Measurements from ENCODE around the gene NINJ2.

The NINJ2 gene

DNA sequence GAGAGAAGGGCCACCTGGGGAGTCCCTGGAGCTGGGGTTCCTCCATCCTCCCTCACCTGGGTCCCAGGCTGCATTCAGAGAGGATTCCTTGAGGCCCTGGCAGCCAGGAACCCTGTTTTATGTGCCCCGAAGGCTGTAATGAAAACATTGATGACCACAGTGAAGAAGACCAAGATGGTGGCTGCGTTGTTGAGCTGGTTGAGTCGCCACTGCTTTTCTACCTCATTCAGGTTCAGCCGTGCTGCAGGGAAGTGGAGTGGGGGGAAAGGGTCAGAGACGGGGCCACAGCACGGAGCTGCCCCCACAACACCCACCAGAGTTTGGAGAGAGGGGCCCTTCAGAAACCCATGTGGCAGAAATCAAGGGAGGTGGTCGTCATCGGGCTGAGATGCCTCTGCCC is 98.1 kb downstream of the NINJ2 start:
- no peak overlapping the region for H3K27ac ChIP-seq (ENCODE audit: low read depth, low read length, severe bottlenecking)
- H3K4me3 ChIP-seq (ENCODE audit: extremely low read depth, insufficient read depth, low read length, poor library complexity, severe bottlenecking) = no peak overlapping the region
- H3K36me3 ChIP-seq (ENCODE audit: control insufficient read depth, insufficient read depth, low read length) = no peaks in the 10 kb centered on the region
- no peaks in the 10 kb centered on the region for H3K4me1 ChIP-seq (ENCODE audit: control insufficient read depth, insufficient read depth, low read length, poor library complexity, severe bottlenecking)
- WGBS, 2 experiments (ENCODE audit: insufficient coverage in 2 of 2) = 95 to 98% methylated on average over 5 to 6 of the region's 8 CpGs
- H3K9me3 ChIP-seq (ENCODE audit: control insufficient read depth, low read length) = no peaks in the 10 kb centered on the region

DNA sequence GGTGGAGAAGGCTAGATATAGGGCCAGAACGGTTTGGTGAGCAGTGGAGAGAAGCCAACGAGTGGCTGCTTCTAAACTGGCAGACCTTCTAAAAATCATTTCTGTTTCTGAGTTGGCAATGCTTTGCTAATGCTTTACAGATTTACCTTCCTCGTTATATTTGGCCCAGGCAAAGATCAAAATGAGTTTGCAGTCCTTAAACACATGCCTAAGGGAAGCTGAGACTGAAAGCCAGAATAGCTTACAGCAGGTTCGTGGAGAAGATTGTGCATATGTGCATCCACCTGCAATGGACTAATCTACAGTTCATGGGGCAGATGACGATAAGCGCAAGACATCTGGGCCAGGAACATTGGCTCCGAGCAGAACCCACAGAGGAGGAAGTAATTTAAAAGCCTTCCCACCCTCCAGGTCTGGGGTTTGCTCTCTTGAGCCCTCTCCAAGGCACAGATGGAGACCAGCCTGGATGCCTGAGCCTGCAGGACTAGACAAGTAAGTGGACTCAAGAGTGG is 99.4 kb downstream of the NINJ2 start:
- H3K4me3 ChIP-seq (ENCODE audit: extremely low read depth, insufficient read depth, low read length, poor library complexity, severe bottlenecking) = no peak overlapping the region
- H3K36me3 ChIP-seq (ENCODE audit: control insufficient read depth, insufficient read depth, low read length) = peaks cover 4% of the 10 kb centered on the region
- 91 to 93% methylated on average over 7 of the region's 7 CpGs for WGBS, 2 experiments (ENCODE audit: insufficient coverage in 2 of 2)
- H3K27ac ChIP-seq (ENCODE audit: low read depth, low read length, severe bottlenecking) = no peak overlapping the region
- H3K9me3 ChIP-seq (ENCODE audit: control insufficient read depth, low read length) = no peaks in the 10 kb centered on the region
- H3K4me1 ChIP-seq (ENCODE audit: control insufficient read depth, insufficient read depth, low read length, poor library complexity, severe bottlenecking) = no peaks in the 10 kb centered on the region

- no peak overlapping the region for H3K27ac ChIP-seq (ENCODE audit: low read depth, low read length, severe bottlenecking)
- H3K36me3 ChIP-seq (ENCODE audit: control insufficient read depth, insufficient read depth, low read length) = peaks cover 4% of the 10 kb centered on the region
- no peaks in the 10 kb centered on the region for H3K4me1 ChIP-seq (ENCODE audit: control insufficient read depth, insufficient read depth, low read length, poor library complexity, severe bottlenecking)
- H3K9me3 ChIP-seq (ENCODE audit: control insufficient read depth, low read length) = no peaks in the 10 kb centered on the region
- whole genome bisulfite sequencing, 2 experiments (ENCODE audit: insufficient coverage in 2 of 2) = 80 to 97% methylated on average over 2 to 3 of the region's 8 CpGs
- H3K4me3 ChIP-seq (ENCODE audit: extremely low read depth, insufficient read depth, low read length, poor library complexity, severe bottlenecking) = no peak overlapping the region
Observed at GRCh38 chr12:563250-563781, 99.9 kb downstream of the NINJ2 start.

DNA sequence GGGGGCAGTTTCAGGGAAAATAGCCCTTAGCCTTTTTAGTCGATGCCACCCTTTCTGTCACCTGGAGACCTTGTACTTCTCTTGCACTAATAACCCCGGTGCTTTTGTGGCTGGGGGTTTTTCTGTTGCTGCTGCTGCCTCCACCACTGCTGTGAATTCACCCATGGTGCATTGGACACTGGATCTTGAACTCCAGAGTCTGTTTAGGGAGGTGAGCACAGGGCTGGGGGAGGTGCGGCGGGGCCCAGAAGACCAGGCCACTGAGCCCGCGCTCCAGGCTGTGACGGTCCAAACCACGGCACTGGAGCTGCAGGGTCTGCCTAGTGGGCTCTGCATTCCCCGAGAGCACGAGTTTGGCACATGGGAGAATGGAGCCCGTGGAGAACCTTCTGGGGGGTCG is 100.6 kb downstream of the NINJ2 start:
- H3K4me3 ChIP-seq (ENCODE audit: extremely low read depth, insufficient read depth, low read length, poor library complexity, severe bottlenecking) = no peak overlapping the region
- no peaks in the 10 kb centered on the region for H3K9me3 ChIP-seq (ENCODE audit: control insufficient read depth, low read length)
- WGBS, 2 experiments (ENCODE audit: insufficient coverage in 2 of 2) = 86 to 93% methylated on average over 9 to 11 of the region's 12 CpGs
- no peak overlapping the region for H3K27ac ChIP-seq (ENCODE audit: low read depth, low read length, severe bottlenecking)
- no peaks in the 10 kb centered on the region for H3K4me1 ChIP-seq (ENCODE audit: control insufficient read depth, insufficient read depth, low read length, poor library complexity, severe bottlenecking)
- H3K36me3 ChIP-seq (ENCODE audit: control insufficient read depth, insufficient read depth, low read length) = peaks cover 4% of the 10 kb centered on the region

DNA sequence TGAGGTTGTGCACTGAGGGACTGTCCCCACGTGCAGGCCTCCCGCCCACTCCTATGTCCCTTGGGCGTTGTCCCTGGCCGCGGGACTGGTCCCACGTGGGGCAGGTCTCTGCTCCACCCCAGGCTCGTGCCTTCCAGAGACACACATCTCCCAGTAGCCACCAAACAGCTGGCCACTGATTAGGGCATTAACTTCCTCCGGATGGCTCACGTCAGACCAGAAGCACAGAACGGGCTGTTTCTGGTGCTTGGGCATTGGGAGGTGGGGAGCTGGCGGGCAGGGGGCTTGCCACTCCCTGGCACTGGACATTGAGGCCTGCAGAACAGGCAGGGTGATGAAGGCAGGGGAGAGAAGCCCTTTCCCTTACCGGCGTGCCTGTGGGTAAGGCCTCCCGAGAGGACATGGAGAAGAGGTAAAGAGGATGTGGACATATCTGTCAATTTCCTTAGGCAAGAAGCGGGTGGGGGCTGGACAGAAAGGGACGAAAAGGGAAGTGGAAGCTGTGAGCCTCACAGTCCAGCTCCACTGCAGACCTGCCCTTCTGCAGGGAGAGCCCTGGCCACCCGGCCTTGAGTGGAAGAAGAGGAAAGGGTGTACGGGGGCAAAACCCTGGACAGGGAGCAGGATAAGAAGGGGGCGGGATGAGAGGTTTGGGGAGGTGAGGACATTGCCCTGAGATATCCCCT is 101.2 kb downstream of the NINJ2 start:
- 86 to 88% methylated on average over 17 to 19 of the region's 19 CpGs for WGBS, 2 experiments (ENCODE audit: insufficient coverage in 2 of 2)

GRCh38 chr12:561391-561705 is 101.9 kb downstream of the NINJ2 start:
- H3K4me1 ChIP-seq (ENCODE audit: control insufficient read depth, insufficient read depth, low read length, poor library complexity, severe bottlenecking) = no peaks in the 10 kb centered on the region
- H3K9me3 ChIP-seq (ENCODE audit: control insufficient read depth, low read length) = no peaks in the 10 kb centered on the region
- H3K4me3 ChIP-seq (ENCODE audit: extremely low read depth, insufficient read depth, low read length, poor library complexity, severe bottlenecking) = no peak overlapping the region
- H3K27ac ChIP-seq (ENCODE audit: low read depth, low read length, severe bottlenecking) = no peak overlapping the region
- peaks cover 6% of the 10 kb centered on the region for H3K36me3 ChIP-seq (ENCODE audit: control insufficient read depth, insufficient read depth, low read length)
- WGBS, 2 experiments (ENCODE audit: insufficient coverage in 2 of 2) = 93 to 95% methylated on average over 9 to 13 of the region's 14 CpGs

More for the DNA sequence above, 101.2 kb downstream of the NINJ2 start:
- no peaks in the 10 kb centered on the region for H3K4me1 ChIP-seq (ENCODE audit: control insufficient read depth, insufficient read depth, low read length, poor library complexity, severe bottlenecking)
- no peak overlapping the region for H3K4me3 ChIP-seq (ENCODE audit: extremely low read depth, insufficient read depth, low read length, poor library complexity, severe bottlenecking)
- no peak overlapping the region for H3K27ac ChIP-seq (ENCODE audit: low read depth, low read length, severe bottlenecking)
- H3K9me3 ChIP-seq (ENCODE audit: control insufficient read depth, low read length) = no peaks in the 10 kb centered on the region
- peaks cover 4% of the 10 kb centered on the region for H3K36me3 ChIP-seq (ENCODE audit: control insufficient read depth, insufficient read depth, low read length)

DNA sequence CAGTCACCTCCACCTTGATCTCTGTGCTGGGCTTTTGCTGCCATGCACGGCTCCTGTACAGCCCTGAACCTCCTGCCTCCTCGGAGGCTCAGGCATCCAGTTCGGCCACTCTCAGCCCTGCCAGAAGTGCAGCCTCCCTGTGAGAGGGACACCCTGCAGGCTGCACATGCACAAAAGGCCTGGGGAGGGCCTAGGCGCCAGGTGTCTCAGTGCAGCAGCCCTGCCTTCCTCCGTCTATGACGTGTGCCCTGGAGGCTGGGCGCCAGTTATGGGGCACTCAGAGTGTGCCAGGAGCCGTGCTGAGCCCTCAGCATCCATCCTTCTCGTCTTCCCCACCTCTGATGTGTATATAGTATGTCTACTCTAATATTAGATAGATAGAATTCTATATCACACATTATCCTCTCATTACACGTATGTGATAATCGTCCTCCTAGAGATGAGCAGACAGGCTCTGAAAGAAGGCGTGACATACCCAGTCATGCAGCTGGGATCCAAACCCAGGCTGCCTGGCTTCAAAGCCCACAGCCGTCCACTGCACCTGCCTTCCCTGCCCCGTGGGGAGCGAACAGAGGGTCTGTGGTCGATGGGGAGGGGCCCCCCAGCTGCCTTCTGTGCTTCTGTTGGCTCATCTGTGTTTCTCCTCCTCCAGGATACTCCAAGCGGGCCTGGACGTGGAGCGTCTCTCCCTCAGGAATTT is 102.4 kb downstream of the NINJ2 start:
- Histone ChIP-seq H3K4me1 (ENCODE audit: control insufficient read depth, insufficient read depth, low read length, poor library complexity, severe bottlenecking) (no peaks in the 10 kb centered on the region), H3K9me3 (ENCODE audit: control insufficient read depth, low read length) (no peaks in the 10 kb centered on the region), H3K36me3 (ENCODE audit: control insufficient read depth, insufficient read depth, low read length) (peaks cover 6% of the 10 kb centered on the region), H3K4me3 (ENCODE audit: extremely low read depth, insufficient read depth, low read length, poor library complexity, severe bottlenecking) (no peak overlapping the region), H3K27ac (ENCODE audit: low read depth, low read length, severe bottlenecking) (no peak overlapping the region)
- WGBS, 2 experiments (ENCODE audit: insufficient coverage in 2 of 2) = 87 to 91% methylated on average over 16 to 17 of the region's 19 CpGs

DNA sequence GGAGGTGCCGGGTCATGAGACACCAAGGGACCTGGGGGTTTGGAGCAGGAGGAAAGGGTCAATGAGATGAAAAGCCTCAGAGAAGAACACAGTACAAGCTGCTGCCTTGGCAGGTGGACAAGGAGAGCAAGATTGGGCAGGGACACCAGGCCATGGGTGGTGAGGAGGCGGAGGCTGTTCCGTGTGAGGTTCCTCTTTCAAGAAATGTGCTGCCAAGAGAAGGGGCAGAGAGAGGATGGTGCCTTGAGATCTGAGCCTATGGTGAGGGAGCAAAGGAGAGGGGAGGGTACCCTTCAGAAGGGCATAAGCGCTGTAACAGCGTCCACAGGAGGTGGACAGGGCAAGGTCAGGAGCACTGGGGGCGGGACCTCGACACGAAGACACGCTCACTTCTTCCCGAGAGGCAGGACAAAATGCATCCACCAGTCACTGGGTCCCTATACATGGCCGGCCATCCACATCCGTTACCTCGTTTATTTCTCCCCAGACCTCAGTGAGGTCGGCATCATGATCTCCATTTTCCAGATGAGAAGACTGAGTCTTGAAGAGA is 103.3 kb downstream of the NINJ2 start:
- H3K4me1 ChIP-seq (ENCODE audit: control insufficient read depth, insufficient read depth, low read length, poor library complexity, severe bottlenecking) = no peaks in the 10 kb centered on the region
- H3K36me3 ChIP-seq (ENCODE audit: control insufficient read depth, insufficient read depth, low read length) = peaks cover 11% of the 10 kb centered on the region
- H3K4me3 ChIP-seq (ENCODE audit: extremely low read depth, insufficient read depth, low read length, poor library complexity, severe bottlenecking) = no peak overlapping the region
- 95 to 96% methylated on average over 10 to 14 of the region's 14 CpGs for WGBS, 2 experiments (ENCODE audit: insufficient coverage in 2 of 2)
- H3K27ac ChIP-seq (ENCODE audit: low read depth, low read length, severe bottlenecking) = no peak overlapping the region
- H3K9me3 ChIP-seq (ENCODE audit: control insufficient read depth, low read length) = no peaks in the 10 kb centered on the region

DNA sequence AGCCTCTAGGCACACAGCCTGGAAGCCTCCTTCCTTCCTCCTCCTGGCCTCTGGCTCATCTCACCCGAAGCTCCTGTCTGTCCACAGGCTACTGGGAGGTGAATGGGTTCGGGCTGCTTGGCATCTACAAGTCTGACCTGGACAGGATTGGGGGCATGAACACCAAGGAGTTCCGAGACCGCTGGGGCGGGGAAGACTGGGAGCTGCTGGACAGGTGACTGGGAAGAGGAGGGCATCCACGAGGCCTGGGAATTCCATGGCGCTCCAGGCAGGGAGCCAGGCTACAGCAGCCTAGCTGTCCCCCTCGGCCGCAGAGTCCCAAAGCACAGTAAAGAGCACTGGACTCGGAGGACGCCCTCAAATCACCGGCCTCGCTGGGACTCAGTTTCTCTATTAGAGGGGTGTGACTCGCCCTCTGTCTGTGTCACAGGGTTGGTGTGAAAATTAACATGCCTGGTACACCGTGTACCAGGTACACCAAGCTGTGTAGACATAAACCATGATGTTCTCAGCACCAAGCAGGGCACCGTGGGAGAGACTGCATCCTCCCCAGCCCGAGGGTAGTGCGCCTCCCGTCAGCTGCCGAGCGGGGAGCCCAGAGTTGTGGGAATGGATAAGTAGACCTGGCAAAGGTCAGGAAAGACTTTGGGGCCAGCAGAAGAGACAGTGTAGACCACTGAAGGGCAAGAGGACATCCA is 103.9 kb downstream of the NINJ2 start:
- H3K36me3 ChIP-seq (ENCODE audit: control insufficient read depth, insufficient read depth, low read length) = peaks cover 11% of the 10 kb centered on the region
- H3K4me3 ChIP-seq (ENCODE audit: extremely low read depth, insufficient read depth, low read length, poor library complexity, severe bottlenecking) = no peak overlapping the region
- no peak overlapping the region for H3K27ac ChIP-seq (ENCODE audit: low read depth, low read length, severe bottlenecking)
- H3K4me1 ChIP-seq (ENCODE audit: control insufficient read depth, insufficient read depth, low read length, poor library complexity, severe bottlenecking) = no peaks in the 10 kb centered on the region
- H3K9me3 ChIP-seq (ENCODE audit: control insufficient read depth, low read length) = no peaks in the 10 kb centered on the region
- 86 to 96% methylated on average over 15 to 20 of the region's 21 CpGs for WGBS, 2 experiments (ENCODE audit: insufficient coverage in 2 of 2)

DNA sequence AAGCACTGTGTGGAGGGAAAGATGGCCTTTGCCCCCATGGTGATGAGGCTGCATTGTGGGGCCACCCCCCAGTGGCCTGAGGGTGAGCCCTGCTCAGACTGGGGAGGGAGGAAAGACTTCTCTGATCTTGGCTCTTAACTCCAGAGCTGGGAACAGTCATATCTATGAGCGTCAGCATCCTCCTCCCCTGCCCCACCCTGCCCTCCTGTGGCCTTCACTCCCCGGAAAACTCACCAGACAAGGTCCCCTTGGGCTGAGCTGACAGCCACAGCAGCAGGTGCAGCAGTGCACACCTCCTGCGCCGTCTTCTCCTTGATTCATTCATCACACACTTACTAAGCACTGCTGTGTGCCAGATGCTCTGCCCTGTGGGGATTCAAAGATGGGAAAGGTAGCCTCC is 104.7 kb downstream of the NINJ2 start:
- no peak overlapping the region for H3K4me3 ChIP-seq (ENCODE audit: extremely low read depth, insufficient read depth, low read length, poor library complexity, severe bottlenecking)
- H3K9me3 ChIP-seq (ENCODE audit: control insufficient read depth, low read length) = no peaks in the 10 kb centered on the region
- H3K36me3 ChIP-seq (ENCODE audit: control insufficient read depth, insufficient read depth, low read length) = peaks cover 14% of the 10 kb centered on the region
- H3K27ac ChIP-seq (ENCODE audit: low read depth, low read length, severe bottlenecking) = no peak overlapping the region
- no peaks in the 10 kb centered on the region for H3K4me1 ChIP-seq (ENCODE audit: control insufficient read depth, insufficient read depth, low read length, poor library complexity, severe bottlenecking)
- WGBS, 2 experiments (ENCODE audit: insufficient coverage in 2 of 2) = 89 to 92% methylated on average over 2 of the region's 4 CpGs
